RWPE1 (cell line): ENCODE data around the gene GP1BB.

Experiments used
- CTCF ChIA-PET: fragments of 350-600 bp; sonication (Branson Sonifier 250); formaldehyde crosslinking; extraction: SDS; loops from one replicate; lab custom pipeline; 2021; lab: Yijun Ruan, JAX
- POLR2A ChIA-PET: fragments of 400-600 bp; formaldehyde crosslinking; extraction: SDS; loops from one replicate; lab custom pipeline; 2020; ENCODE audit warnings: antibody characterized with exemption; ENCODE audit not compliant: low non-redundant PET; lab: Yijun Ruan, JAX
- DNase-seq: peaks from one replicate; pipeline ENCODE4 v3.0.0; 2012; ENCODE audit warnings: low spot score
- H3K27ac ChIP-seq: fragments of 450-650 bp; 2 replicates; pipeline ENCODE4 v1.5.1; 2017
- CTCF ChIP-seq: fragments of 450-650 bp; conservative IDR thresholded peaks from 2 replicates; pipeline ENCODE4 v1.5.1; 2017; ENCODE audit warnings: low read depth, mild to moderate bottlenecking

Gene GP1BB

GRCh38 chr22:19769393-19769715 is 46.0 kb downstream of the GP1BB start:
- POLR2A ChIA-PET: no interaction called here
- DNase-seq: no peak
- H3K27ac ChIP-seq: no peak overlapping the region
- CTCF ChIA-PET: interaction anchor here (0.6 kb wide), 1 partner anchor 13 kb away, joined by 3 read pairs; no protein-coding TSS in a partner anchor
- no peak for TF ChIP-seq CTCF

- DNase-seq: no peak
- no peak overlapping the region for H3K27ac ChIP-seq
- CTCF ChIA-PET: interaction anchor here (0.6 to 1.2 kb wide), 2 partner anchors 14 to 520 kb away, joined by 4 read pairs; no protein-coding TSS in a partner anchor
- TF ChIP-seq CTCF: no peak
- POLR2A ChIA-PET: no interaction called here
Observed at GRCh38 chr22:19770349-19771220, 47.2 kb downstream of the GP1BB start.

GRCh38 chr22:19772422-19772672 is 49.0 kb downstream of the GP1BB start:
- no peak for TF ChIP-seq CTCF
- H3K27ac ChIP-seq: no peak overlapping the region
- CTCF ChIA-PET: no interaction called here
- no peak for DNase-seq
- POLR2A ChIA-PET: no interaction called here

GRCh38 chr22:19772673-19773469 is 49.5 kb downstream of the GP1BB start:
- CTCF ChIA-PET: no interaction called here
- POLR2A ChIA-PET: no interaction called here
- DNase-seq: no peak

GRCh38 chr22:19773470-19774040 is 50.2 kb downstream of the GP1BB start:
- DNase-seq: no peak
- no peak for TF ChIP-seq CTCF
- ChIA-PET CTCF (no interaction called here), POLR2A (no interaction called here)
- H3K27ac ChIP-seq: no peak overlapping the region

More at GRCh38 chr22:19772673-19773469, 49.5 kb downstream of the GP1BB start:
- no peak for TF ChIP-seq CTCF
- no peak overlapping the region for H3K27ac ChIP-seq
